H7 (cell line): Measurements from ENCODE around the gene TCF19. TPM values are rescaled to one million over a fixed set of nuclear protein-coding genes. Genes with fewer than 3 reads are reported as not detected.

Experiments used
- DNase-seq: peaks from one replicate; pipeline ENCODE4 v3.0.0; 2012
- H3K27me3 ChIP-seq: 2 replicates; pipeline ENCODE4 v1.6.0; 2011; ENCODE audit warnings: mild to moderate bottlenecking, low read length; ENCODE audit not compliant: control insufficient read depth, insufficient read depth
- H3K36me3 ChIP-seq: replicated peaks from 2 replicates; pipeline ENCODE4 v1.5.1; 2011; ENCODE audit warnings: low read length; ENCODE audit not compliant: control insufficient read depth, insufficient read depth
- H3K4me3 ChIP-seq: 2 replicates; pipeline ENCODE4 v1.5.1; 2011; ENCODE audit warnings: low read depth, mild to moderate bottlenecking, control low read depth, low read length, moderate library complexity; ENCODE audit not compliant: insufficient read depth
- total RNA-seq: library from RNA; depleted of rRNA; stranded (reverse); fragments of >200 nt; shearing (Covaris generic); gene quantifications from 2 replicates; pipeline ENCODE4 v1.2.3, GENCODE V29; 2014; rRNA removed

Gene TCF19
- 26.8 and 34.3 TPM in 2 replicates for total RNA-seq

GRCh38 chr6:31158140-31158862, at the start of gene TCF19:
TCF19 (plus strand) TSS chr6:31158589; CDS start chr6:31159470, 881 bp downstream.
- DNase-seq, result peak; percentile 99
- H3K27me3 ChIP-seq, result no peaks in the 10 kb centered on the region
- peak within 1 kb of the TSS; percentile 72 for H3K4me3 ChIP-seq
- H3K36me3 ChIP-seq, result peaks cover 19% of the 10 kb centered on the region

- peaks cover 6% of the 10 kb centered on the region; the same call in 1 of the 2 replicates for H3K27me3 ChIP-seq
- no peaks in the 10 kb centered on the region for H3K36me3 ChIP-seq
- no peak overlapping the region for H3K4me3 ChIP-seq
- peak; percentile 73 for DNase-seq
These were observed 47.4 kb upstream of the TCF19 start for GRCh38 chr6:31110825-31111582.

GRCh38 chr6:31111712-31112111, 46.7 kb upstream of the TCF19 start:
- no peaks in the 10 kb centered on the region for H3K36me3 ChIP-seq
- peak; percentile 23 for DNase-seq
- no peak overlapping the region for H3K4me3 ChIP-seq
- H3K27me3 ChIP-seq, result peaks cover 6% of the 10 kb centered on the region; the same call in 1 of the 2 replicates

- H3K4me3 ChIP-seq, result no peak within 1 kb of the TSS
- H3K36me3 ChIP-seq, result no peaks in the 10 kb centered on the region
- peaks cover 6% of the 10 kb centered on the region; the same call in 1 of the 2 replicates for H3K27me3 ChIP-seq
- DNase-seq, result peak; percentile 25
These were observed 45.9 kb upstream of the TCF19 start, which contains the start of gene C6orf15 for GRCh38 chr6:31112478-31112877. C6orf15 (minus strand) TSS chr6:31112575; CDS start chr6:31112555, 20 bp downstream.

- Histone ChIP-seq H3K36me3 (no peaks in the 10 kb centered on the region), H3K27me3 (peaks cover 6% of the 10 kb centered on the region; the same call in 1 of the 2 replicates), H3K4me3 (no peak overlapping the region)
- peak; percentile 61 for DNase-seq
These were observed 44.4 kb upstream of the TCF19 start for GRCh38 chr6:31113861-31114540.

GRCh38 chr6:31114541-31114878, 43.9 kb upstream of the TCF19 start, which contains the start of gene PSORS1C1:
PSORS1C1 (plus strand) TSS chr6:31114800; CDS start chr6:31129633, 14,833 bp downstream.
- no peak within 1 kb of the TSS for H3K4me3 ChIP-seq
- no peaks in the 10 kb centered on the region for H3K36me3 ChIP-seq
- peak; percentile 49 for DNase-seq
- peaks cover 6% of the 10 kb centered on the region; the same call in 1 of the 2 replicates for H3K27me3 ChIP-seq

- DNase-seq, result peak; percentile 61
- Histone ChIP-seq H3K27me3 (peaks cover 2% of the 10 kb centered on the region; the same call in 1 of the 2 replicates), H3K4me3 (no peak overlapping the region), H3K36me3 (no peaks in the 10 kb centered on the region)
These were observed 43.2 kb upstream of the TCF19 start for GRCh38 chr6:31114970-31115849.

- Histone ChIP-seq H3K4me3 (no peak overlapping the region), H3K36me3 (no peaks in the 10 kb centered on the region)
- peak; percentile 23 for DNase-seq
These were observed 42.3 kb upstream of the TCF19 start for GRCh38 chr6:31115941-31116560.

GRCh38 chr6:31116661-31117385, 41.6 kb upstream of the TCF19 start:
- Histone ChIP-seq H3K27me3 (no peaks in the 10 kb centered on the region), H3K36me3 (no peaks in the 10 kb centered on the region), H3K4me3 (no peak overlapping the region)
- no peak for DNase-seq

More at GRCh38 chr6:31115941-31116560, 42.3 kb upstream of the TCF19 start:
- H3K27me3 ChIP-seq, result no peaks in the 10 kb centered on the region

GRCh38 chr6:31118178-31118577, 40.2 kb upstream of the TCF19 start:
- no peaks in the 10 kb centered on the region for H3K27me3 ChIP-seq

GRCh38 chr6:31120151-31120915, 38.1 kb upstream of the TCF19 start, which contains the start of gene CDSN:
CDSN (minus strand) TSS chr6:31120446; CDS start chr6:31120419, 27 bp downstream.
- Histone ChIP-seq H3K27me3 (no peaks in the 10 kb centered on the region), H3K36me3 (no peaks in the 10 kb centered on the region), H3K4me3 (no peak within 1 kb of the TSS)
- peak; percentile 46 for DNase-seq

More at GRCh38 chr6:31118178-31118577, 40.2 kb upstream of the TCF19 start:
- Histone ChIP-seq H3K36me3 (no peaks in the 10 kb centered on the region), H3K4me3 (no peak overlapping the region)
- DNase-seq, result peak; percentile 24

GRCh38 chr6:31121131-31121790, 37.1 kb upstream of the TCF19 start:
- Histone ChIP-seq H3K27me3 (no peaks in the 10 kb centered on the region), H3K4me3 (no peak overlapping the region), H3K36me3 (no peaks in the 10 kb centered on the region)
- peak; percentile 38 for DNase-seq
